DOHH2 (cell line): ENCODE data around the gene CTDSPL.
"Not testable (repeated sequence)": the region's sequence is repeated elsewhere in the genome, so short reads cannot be mapped to it uniquely, and the experiment has no call there.

Experiments used
- H3F3A ChIP-seq: fragments of 200-600 bp; sonication (generic), shearing (Covaris generic); 2 replicates; pipeline ENCODE4 v1.6.0; 2016; ENCODE audit warnings: antibody characterized with exemption, mild to moderate bottlenecking; ENCODE audit not compliant: control insufficient read depth, insufficient read depth
- H3K27ac ChIP-seq: fragments of 200-600 bp; sonication (generic); 2 replicates; pipeline ENCODE4 v1.5.1; 2014; ENCODE audit warnings: low read depth, mild to moderate bottlenecking, low read length, moderate library complexity
- H3K27me3 ChIP-seq: fragments of 200-600 bp; sonication (generic); 2 replicates; pipeline ENCODE4 v1.6.1; 2014; ENCODE audit warnings: mild to moderate bottlenecking, low read length, mixed read lengths; ENCODE audit not compliant: control insufficient read depth
- H3K36me3 ChIP-seq: fragments of 200-600 bp; sonication (generic); 2 replicates; pipeline ENCODE4 v1.6.1; 2014; ENCODE audit warnings: mild to moderate bottlenecking, low read length, moderate library complexity, mixed read lengths; ENCODE audit not compliant: control insufficient read depth
- H3K4me1 ChIP-seq: fragments of 200-600 bp; sonication (generic); 2 replicates; pipeline ENCODE4 v1.6.1; 2014; ENCODE audit warnings: mild to moderate bottlenecking, low read length, mixed read lengths; ENCODE audit not compliant: control insufficient read depth
- H3K4me2 ChIP-seq: fragments of 200-600 bp; sonication (generic); 2 replicates; pipeline ENCODE4 v1.6.0; 2014; ENCODE audit warnings: mild to moderate bottlenecking, low read length, moderate library complexity
- H3K4me3 ChIP-seq: fragments of 200-600 bp; sonication (generic); 2 replicates; pipeline ENCODE4 v1.5.1; 2014; ENCODE audit warnings: mild to moderate bottlenecking, low read length, mixed read lengths
- H3K79me2 ChIP-seq: fragments of 200-600 bp; sonication (generic); 2 replicates; pipeline ENCODE4 v1.6.1; 2014; ENCODE audit warnings: mild to moderate bottlenecking, low read length, mixed read lengths; ENCODE audit not compliant: control insufficient read depth
- H3K9me2 ChIP-seq: fragments of 200-600 bp; sonication (generic); replicated peaks from 2 replicates; pipeline ENCODE4 v1.6.1; 2014; ENCODE audit warnings: mild to moderate bottlenecking, low read length, mixed read lengths; ENCODE audit not compliant: control insufficient read depth
- H3K9me3 ChIP-seq: fragments of 200-600 bp; sonication (generic); 2 replicates; pipeline ENCODE4 v1.6.1; 2014; ENCODE audit warnings: antibody characterized with exemption, low read length, mixed read lengths; ENCODE audit not compliant: control insufficient read depth, insufficient read depth
- H4K20me1 ChIP-seq: fragments of 200-600 bp; sonication (generic); 2 replicates; pipeline ENCODE4 v1.6.0; 2014; ENCODE audit warnings: low read depth, mild to moderate bottlenecking, antibody characterized with exemption, low read length, moderate library complexity; ENCODE audit not compliant: control insufficient read depth, insufficient read depth
- EZH2phosphoT487 ChIP-seq: fragments of 200-600 bp; sonication (generic); IDR thresholded peaks from 2 replicates; pipeline ENCODE4 v1.6.1; 2017; ENCODE audit warnings: borderline replicate concordance, mild to moderate bottlenecking, antibody characterized with exemption, low read length, moderate library complexity, mixed read lengths
- TF ChIP-seq, protein P1 (sequence below): fragments of 200-600 bp; sonication (generic); IDR thresholded peaks from one replicate; pipeline ENCODE4 v1.5.1; 2014; ENCODE audit warnings: antibody characterized with exemption, mild to moderate bottlenecking, low read depth, low read length; ENCODE audit not compliant: poor library complexity, severe bottlenecking

CTDSPL gene

GRCh38 chr3:37861620-37862041 lies at the start of gene CTDSPL:
TSS of gene CTDSPL (plus strand) at chr3:37861880. CDS start at chr3:37862200, 320 bp downstream.
- no peak within 1 kb of the TSS for H3K4me2 ChIP-seq
- no peak within 1 kb of the TSS for H3K27ac ChIP-seq
- no peak for TF ChIP-seq EZH2phosphoT487
- TF ChIP-seq, protein P1, sequence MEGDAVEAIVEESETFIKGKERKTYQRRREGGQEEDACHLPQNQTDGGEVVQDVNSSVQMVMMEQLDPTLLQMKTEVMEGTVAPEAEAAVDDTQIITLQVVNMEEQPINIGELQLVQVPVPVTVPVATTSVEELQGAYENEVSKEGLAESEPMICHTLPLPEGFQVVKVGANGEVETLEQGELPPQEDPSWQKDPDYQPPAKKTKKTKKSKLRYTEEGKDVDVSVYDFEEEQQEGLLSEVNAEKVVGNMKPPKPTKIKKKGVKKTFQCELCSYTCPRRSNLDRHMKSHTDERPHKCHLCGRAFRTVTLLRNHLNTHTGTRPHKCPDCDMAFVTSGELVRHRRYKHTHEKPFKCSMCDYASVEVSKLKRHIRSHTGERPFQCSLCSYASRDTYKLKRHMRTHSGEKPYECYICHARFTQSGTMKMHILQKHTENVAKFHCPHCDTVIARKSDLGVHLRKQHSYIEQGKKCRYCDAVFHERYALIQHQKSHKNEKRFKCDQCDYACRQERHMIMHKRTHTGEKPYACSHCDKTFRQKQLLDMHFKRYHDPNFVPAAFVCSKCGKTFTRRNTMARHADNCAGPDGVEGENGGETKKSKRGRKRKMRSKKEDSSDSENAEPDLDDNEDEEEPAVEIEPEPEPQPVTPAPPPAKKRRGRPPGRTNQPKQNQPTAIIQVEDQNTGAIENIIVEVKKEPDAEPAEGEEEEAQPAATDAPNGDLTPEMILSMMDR = no peak
- no peaks in the 10 kb centered on the region for H3F3A ChIP-seq
- no peaks in the 10 kb centered on the region for H3K79me2 ChIP-seq
- no peaks in the 10 kb centered on the region for H3K4me1 ChIP-seq
- H3K27me3 ChIP-seq = peaks cover 10% of the 10 kb centered on the region
- no peaks in the 10 kb centered on the region for H3K9me3 ChIP-seq
- no peaks in the 10 kb centered on the region for H3K9me2 ChIP-seq
- no peaks in the 10 kb centered on the region for H3K36me3 ChIP-seq
- H3K4me3 ChIP-seq = no peak within 1 kb of the TSS
- no peaks in the 10 kb centered on the region for H4K20me1 ChIP-seq

GRCh38 chr3:37812499-37812896 lies 49.2 kb upstream of the CTDSPL start:
- Histone ChIP-seq H3F3A (no peaks in the 10 kb centered on the region), H3K9me3 (no peaks in the 10 kb centered on the region), H3K9me2 (no peaks in the 10 kb centered on the region), H3K27me3 (no peaks in the 10 kb centered on the region), H3K4me2 (no peak overlapping the region), H3K27ac (no peak overlapping the region), H3K4me1 (peaks cover 8% of the 10 kb centered on the region), H3K4me3 (no peak overlapping the region), H4K20me1 (no peaks in the 10 kb centered on the region), H3K36me3 (no peaks in the 10 kb centered on the region), H3K79me2 (no peaks in the 10 kb centered on the region)
- TF ChIP-seq, protein P1 = no peak
- no peak for TF ChIP-seq EZH2phosphoT487

DNA sequence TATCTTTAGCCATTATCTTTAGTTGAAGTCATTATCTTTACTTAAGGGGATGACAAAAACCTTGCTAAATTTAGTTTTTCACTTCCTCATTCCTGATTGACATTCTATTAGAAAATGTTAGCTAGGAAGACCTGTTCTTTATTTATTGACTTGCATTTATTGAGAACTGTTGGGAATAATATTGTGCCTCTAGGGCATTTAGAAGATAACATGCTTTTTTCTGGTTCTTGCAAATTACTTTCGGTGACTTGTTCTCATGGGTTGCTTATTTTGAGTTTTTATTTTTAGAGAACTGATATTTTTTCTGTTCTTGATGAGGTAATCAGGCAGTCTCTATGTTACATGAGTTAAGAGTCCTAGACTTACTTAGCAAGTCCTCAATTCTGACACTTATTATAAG lies 48.3 kb upstream of the CTDSPL start:
- TF ChIP-seq, protein P1 = no peak
- TF ChIP-seq EZH2phosphoT487 = no peak
- Histone ChIP-seq H3F3A (no peaks in the 10 kb centered on the region), H3K36me3 (no peaks in the 10 kb centered on the region), H3K9me2 (no peaks in the 10 kb centered on the region), H3K79me2 (no peaks in the 10 kb centered on the region), H3K9me3 (no peaks in the 10 kb centered on the region), H3K4me3 (no peak overlapping the region), H4K20me1 (no peaks in the 10 kb centered on the region), H3K27ac (no peak overlapping the region), H3K4me2 (no peak overlapping the region), H3K4me1 (peaks cover 8% of the 10 kb centered on the region), H3K27me3 (no peaks in the 10 kb centered on the region)

DNA sequence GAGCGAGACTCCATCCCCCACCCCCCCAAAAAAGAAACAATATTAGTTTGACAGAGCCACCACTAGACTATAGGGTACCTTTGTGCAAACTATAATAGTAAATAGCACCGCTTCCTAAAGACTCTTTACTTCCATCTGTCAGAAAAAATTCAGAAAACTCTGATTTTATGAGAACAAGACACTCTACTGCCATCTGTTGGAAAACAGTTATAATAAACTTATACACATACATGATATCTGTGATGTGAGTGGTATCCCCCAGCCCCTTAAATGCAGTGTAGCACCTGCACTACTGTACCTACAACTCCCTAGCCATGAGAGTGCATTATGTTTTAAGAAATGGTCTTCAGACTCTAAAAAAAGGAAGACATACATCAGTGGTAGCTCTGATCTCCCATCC lies 47.1 kb upstream of the CTDSPL start:
- H3K27me3 ChIP-seq = no peaks in the 10 kb centered on the region
- no peaks in the 10 kb centered on the region for H4K20me1 ChIP-seq
- H3K9me3 ChIP-seq = no peaks in the 10 kb centered on the region
- H3K9me2 ChIP-seq = no peaks in the 10 kb centered on the region
- peaks cover 8% of the 10 kb centered on the region for H3K4me1 ChIP-seq
- no peak for TF ChIP-seq EZH2phosphoT487
- TF ChIP-seq, protein P1 = peak; percentile 39
- H3F3A ChIP-seq = no peaks in the 10 kb centered on the region
- no peak overlapping the region for H3K4me3 ChIP-seq
- H3K36me3 ChIP-seq = no peaks in the 10 kb centered on the region
- H3K4me2 ChIP-seq = no peak overlapping the region
- no peak overlapping the region for H3K27ac ChIP-seq
- H3K79me2 ChIP-seq = no peaks in the 10 kb centered on the region

- H3K36me3 ChIP-seq, H4K20me1 ChIP-seq: not testable (repeated sequence)
These were observed 46.5 kb upstream of the CTDSPL start for GRCh38 chr3:37815156-37815555.

More at GRCh38 chr3:37815156-37815555, 46.5 kb upstream of the CTDSPL start:
- not testable (repeated sequence) for H3K27me3 ChIP-seq, H3K4me1 ChIP-seq, H3K4me2 ChIP-seq, H3K9me2 ChIP-seq, H3K9me3 ChIP-seq, H3F3A ChIP-seq, H3K4me3 ChIP-seq, H3K27ac ChIP-seq, H3K79me2 ChIP-seq
